Caco-2 (cell line): ENCODE results near the gene KLHDC8A. TPM values are rescaled to one million over a fixed set of nuclear protein-coding genes. Genes with fewer than 3 reads are reported as not detected.

Experiments used
- BruUV-seq: library from RNA; stranded (reverse); fragments of 400-500 nt; replicated peaks from 2 replicates; lab custom pipeline; 2021; lab: Mats Ljungman, UMichigan
- CTCF ChIA-PET: fragments of 300-600 bp; sonication (Branson Sonifier 250); formaldehyde crosslinking; loops from one replicate; lab custom pipeline; 2022; ENCODE audit warnings: antibody characterized with exemption; lab: Charles Lee
- POLR2A ChIA-PET: fragments of 300-600 bp; sonication (Branson Sonifier 250); formaldehyde crosslinking; loops from one replicate; lab custom pipeline; 2022; ENCODE audit warnings: antibody characterized with exemption; lab: Charles Lee
- DNase-seq, 2 experiments: peaks; one replicate each; pipeline versions ENCODE4 v3.0.0 to v3.0.0-alpha.2; 2020 to 2022
- H3K27me3 ChIP-seq: replicated peaks from 2 replicates; pipeline ENCODE4 v1.6.0; 2011; ENCODE audit warnings: low read length; ENCODE audit not compliant: control insufficient read depth, insufficient read depth
- H3K36me3 ChIP-seq: 2 replicates; pipeline ENCODE4 v1.5.1; 2011; ENCODE audit warnings: low read length; ENCODE audit not compliant: control insufficient read depth, insufficient read depth
- H3K4me1 ChIP-seq: fragments of 250-450 bp; sonication (Bioruptor Pico); 2 replicates; pipeline ENCODE4 v1.5.1; 2020; ENCODE audit warnings: mild to moderate bottlenecking
- H3K4me3 ChIP-seq: 2 replicates; pipeline ENCODE4 v1.5.1; 2011; ENCODE audit warnings: low read depth, mild to moderate bottlenecking, control low read depth, low read length
- H3K9me3 ChIP-seq: fragments of 250-450 bp; sonication (Bioruptor Pico); 2 replicates; pipeline ENCODE4 v1.5.1; 2020; ENCODE audit warnings: mild to moderate bottlenecking, moderate library complexity
- H3K27ac Mint-ChIP-seq: one replicate; pipeline ENCODE4 v1.8.0; 2022; ENCODE audit warnings: mixed read lengths; ENCODE audit not compliant: unreplicated experiment
- H3K27me3 Mint-ChIP-seq: one replicate; pipeline ENCODE4 v1.8.0; 2022; ENCODE audit warnings: mixed read lengths; ENCODE audit not compliant: insufficient read depth, unreplicated experiment
- H3K36me3 Mint-ChIP-seq: one replicate; pipeline ENCODE4 v1.8.0; 2022; ENCODE audit warnings: mild to moderate bottlenecking, mixed read lengths; ENCODE audit not compliant: insufficient read depth, unreplicated experiment
- H3K4me1 Mint-ChIP-seq: one replicate; pipeline ENCODE4 v1.8.0; 2022; ENCODE audit warnings: low read depth, mixed read lengths; ENCODE audit not compliant: unreplicated experiment
- H3K4me3 Mint-ChIP-seq: one replicate; pipeline ENCODE4 v1.8.0; 2022; ENCODE audit warnings: mild to moderate bottlenecking, moderate library complexity, mixed read lengths; ENCODE audit not compliant: unreplicated experiment
- H3K9me3 Mint-ChIP-seq: one replicate; pipeline ENCODE4 v1.8.0; 2022; ENCODE audit warnings: mixed read lengths; ENCODE audit not compliant: unreplicated experiment
- intact Hi-C: fragments of 100-400 bp; cut with micrococcal nuclease; formaldehyde crosslinking; loops from one replicate; pipeline ENCODE4 v1.10.0; 2022; ENCODE audit not compliant: unreplicated experiment
- total RNA-seq: library from RNA; stranded (reverse); gene quantifications from 2 replicates; pipeline ENCODE4 v1.2.3, GENCODE V29; 2022
- TF ChIP-seq, protein P1 (sequence below), 2 experiments: fragments of 200-600 bp in 1 of 2; IDR thresholded peaks; 1 replicate in 1 of 2; 2 replicates in 1 of 2; pipeline versions ENCODE4 v1.5.1 to v1.8.0; 2011 to 2022; ENCODE audit warnings: antibody characterized with exemption in 1 of 2, control low read depth in 1 of 2, inconsistent platforms in 1 of 2, low read depth in 1 of 2, low read length in 1 of 2, mild to moderate bottlenecking in 1 of 2, moderate library complexity in 1 of 2; ENCODE audit not compliant: insufficient read depth in 1 of 2, severe bottlenecking in 1 of 2, unreplicated experiment in 1 of 2

KLHDC8A gene
- total RNA-seq, 1 experiment from 2014 or later, result not detected

DNA sequence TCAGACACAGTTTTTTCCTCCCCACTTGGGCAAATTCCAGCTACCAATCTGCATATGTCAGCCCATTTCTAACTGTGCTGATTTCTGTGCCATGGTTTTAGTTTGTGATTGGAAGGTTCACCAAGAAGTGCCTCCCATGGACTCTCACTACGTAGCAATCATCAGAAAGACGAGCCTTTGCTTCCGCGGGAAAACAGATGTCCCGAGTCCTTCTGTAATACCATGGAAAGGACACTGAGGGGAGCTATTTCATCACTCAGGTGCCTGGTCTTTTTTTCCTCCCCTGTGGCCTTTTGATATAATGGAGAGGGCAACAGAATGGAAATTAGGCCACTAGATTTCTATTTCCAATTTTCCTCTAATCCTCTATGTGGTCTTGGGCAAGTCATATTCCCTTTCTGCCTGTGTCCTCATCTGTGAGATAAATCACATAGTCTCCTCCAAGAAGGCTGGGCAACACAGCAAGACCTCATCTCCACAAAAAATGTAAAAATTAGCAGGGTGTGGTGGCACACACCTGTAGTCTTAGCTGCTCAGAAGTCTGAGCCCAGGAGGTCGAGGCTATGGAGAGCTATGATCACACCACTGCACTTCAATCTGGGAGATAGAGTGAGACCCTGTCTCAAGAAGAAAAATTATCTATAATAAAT is 40.4 kb upstream of the KLHDC8A start:
- peak; percentile 44 to 51 for DNase-seq
- Mint-ChIP-seq H3K27me3 (peaks cover 21% of the 10 kb centered on the region), H3K4me1 (no peaks in the 10 kb centered on the region), H3K27ac (no peak overlapping the region), H3K9me3 (no peaks in the 10 kb centered on the region), H3K36me3 (no peaks in the 10 kb centered on the region), H3K4me3 (no peak overlapping the region)
- TF ChIP-seq, protein P1, sequence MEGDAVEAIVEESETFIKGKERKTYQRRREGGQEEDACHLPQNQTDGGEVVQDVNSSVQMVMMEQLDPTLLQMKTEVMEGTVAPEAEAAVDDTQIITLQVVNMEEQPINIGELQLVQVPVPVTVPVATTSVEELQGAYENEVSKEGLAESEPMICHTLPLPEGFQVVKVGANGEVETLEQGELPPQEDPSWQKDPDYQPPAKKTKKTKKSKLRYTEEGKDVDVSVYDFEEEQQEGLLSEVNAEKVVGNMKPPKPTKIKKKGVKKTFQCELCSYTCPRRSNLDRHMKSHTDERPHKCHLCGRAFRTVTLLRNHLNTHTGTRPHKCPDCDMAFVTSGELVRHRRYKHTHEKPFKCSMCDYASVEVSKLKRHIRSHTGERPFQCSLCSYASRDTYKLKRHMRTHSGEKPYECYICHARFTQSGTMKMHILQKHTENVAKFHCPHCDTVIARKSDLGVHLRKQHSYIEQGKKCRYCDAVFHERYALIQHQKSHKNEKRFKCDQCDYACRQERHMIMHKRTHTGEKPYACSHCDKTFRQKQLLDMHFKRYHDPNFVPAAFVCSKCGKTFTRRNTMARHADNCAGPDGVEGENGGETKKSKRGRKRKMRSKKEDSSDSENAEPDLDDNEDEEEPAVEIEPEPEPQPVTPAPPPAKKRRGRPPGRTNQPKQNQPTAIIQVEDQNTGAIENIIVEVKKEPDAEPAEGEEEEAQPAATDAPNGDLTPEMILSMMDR (IDR thresholded peaks at IDR 0.05; ENCODE audit: insufficient read depth in 1 of 2, low read depth in 1 of 2, low read length in 1 of 2, severe bottlenecking in 1 of 2, unreplicated experiment in 1 of 2), result peak; percentile 70 to 83
- no peaks in the 10 kb centered on the region for H3K36me3 ChIP-seq
- ChIA-PET CTCF (interaction anchor here (0.6 to 3.0 kb wide), 5 partner anchors 43 to 128 kb away, joined by 3 to 33 read pairs (median 5); no protein-coding TSS in a partner anchor), POLR2A (no interaction called here)
- H3K27me3 ChIP-seq, result no peaks in the 10 kb centered on the region
- H3K4me3 ChIP-seq, result no peak overlapping the region
- no peaks in the 10 kb centered on the region for H3K4me1 ChIP-seq
- BruUV-seq, result no TSS peak
- intact Hi-C loops, result loop anchor here (1.0 kb wide), 2 partner anchors 88 to 127 kb away; no protein-coding TSS in a partner anchor
- no peaks in the 10 kb centered on the region for H3K9me3 ChIP-seq

GRCh38 chr1:205395616-205396015 is 38.9 kb upstream of the KLHDC8A start:
- Histone ChIP-seq H3K36me3 (no peaks in the 10 kb centered on the region), H3K4me1 (no peaks in the 10 kb centered on the region), H3K4me3 (no peak overlapping the region), H3K9me3 (no peaks in the 10 kb centered on the region), H3K27me3 (no peaks in the 10 kb centered on the region)
- Mint-ChIP-seq H3K4me3 (no peak overlapping the region), H3K27me3 (peaks cover 21% of the 10 kb centered on the region), H3K9me3 (no peaks in the 10 kb centered on the region), H3K4me1 (no peaks in the 10 kb centered on the region), H3K36me3 (no peaks in the 10 kb centered on the region), H3K27ac (no peak overlapping the region)
- intact Hi-C loops, result no loop called here
- CTCF ChIA-PET, result interaction anchor here (1.0 to 3.0 kb wide), 2 partner anchors 10 to 90 kb away, joined by 3 to 33 read pairs; no protein-coding TSS in a partner anchor
- BruUV-seq, result no TSS peak
- POLR2A ChIA-PET, result no interaction called here
- TF ChIP-seq, protein P1 (IDR thresholded peaks at IDR 0.05; ENCODE audit: insufficient read depth in 1 of 2, low read depth in 1 of 2, low read length in 1 of 2, severe bottlenecking in 1 of 2, unreplicated experiment in 1 of 2), result no peak
- no peak for DNase-seq

DNA sequence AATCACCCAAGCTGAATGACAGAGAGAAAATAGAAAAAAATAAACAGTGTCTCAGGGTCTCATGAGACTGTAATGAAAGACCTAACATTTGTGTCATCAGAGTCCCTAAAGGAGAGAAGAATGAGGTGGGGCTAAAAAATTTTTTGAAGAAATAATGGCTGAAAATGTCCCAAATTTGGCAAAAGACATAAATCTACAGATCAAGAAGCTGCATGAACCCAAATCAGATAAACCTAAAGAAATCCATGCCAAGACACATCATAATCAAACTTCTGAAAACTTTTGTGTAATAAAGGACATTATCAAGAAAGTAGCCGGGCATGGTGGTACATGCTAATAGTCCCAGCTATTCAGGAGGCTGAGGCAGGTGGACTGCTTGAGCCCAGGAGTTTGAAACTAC is 35.9 kb upstream of the KLHDC8A start:
- peaks cover 15% of the 10 kb centered on the region for H3K27me3 Mint-ChIP-seq
- H3K36me3 Mint-ChIP-seq, result no peaks in the 10 kb centered on the region
- Histone ChIP-seq H3K4me1 (no peaks in the 10 kb centered on the region), H3K27me3 (no peaks in the 10 kb centered on the region), H3K36me3 (no peaks in the 10 kb centered on the region), H3K4me3 (no peak overlapping the region), H3K9me3 (no peaks in the 10 kb centered on the region)
- no peaks in the 10 kb centered on the region for H3K4me1 Mint-ChIP-seq
- ChIA-PET CTCF (no interaction called here), POLR2A (no interaction called here)
- no TSS peak for BruUV-seq
- no peak overlapping the region for H3K27ac Mint-ChIP-seq
- no peak overlapping the region for H3K4me3 Mint-ChIP-seq
- TF ChIP-seq, protein P1 (IDR thresholded peaks at IDR 0.05; ENCODE audit: insufficient read depth in 1 of 2, low read depth in 1 of 2, low read length in 1 of 2, severe bottlenecking in 1 of 2, unreplicated experiment in 1 of 2), result no peak
- intact Hi-C loops, result no loop called here
- no peaks in the 10 kb centered on the region for H3K9me3 Mint-ChIP-seq
- no peak for DNase-seq
